ENCODE results near the gene TRPC5OS. TPM values are rescaled to one million over a fixed set of nuclear protein-coding genes. Genes with fewer than 3 reads are reported as not detected.
A peak's percentile ranks its signal among the peaks of the same experiment; 100 is the strongest.

TRPC5OS gene
- total RNA-seq, 1 experiment from 2014 or later, result not detected

GRCh38 chrX:111892375-111892774, 16.4 kb downstream of the TRPC5OS start:
- ATAC-seq, result no peak
- intact Hi-C loops (cut with micrococcal nuclease), result no loop called here

GRCh38 chrX:111896148-111896547, 20.2 kb downstream of the TRPC5OS start:
- no peaks in the 10 kb centered on the region for H3K27me3 ChIP-seq (ENCODE audit: low read length)
- no peak overlapping the region for H2AFZ ChIP-seq (ENCODE audit: low read length)
- no peak overlapping the region for H3K4me3 ChIP-seq (ENCODE audit: low read length)
- no peak overlapping the region for H3K27ac ChIP-seq (ENCODE audit: low read length)
- intact Hi-C loops (cut with micrococcal nuclease), result no loop called here
- H3F3A ChIP-seq (ENCODE audit: low read length, unreplicated experiment), result no peaks in the 10 kb centered on the region
- CTCF ChIA-PET, result no interaction called here
- ATAC-seq (no peak), DNase-seq (no peak)
- H3K36me3 ChIP-seq (ENCODE audit: low read depth, low read length), result no peaks in the 10 kb centered on the region
- H3K79me2 ChIP-seq (ENCODE audit: low read length), result no peaks in the 10 kb centered on the region
- no peaks in the 10 kb centered on the region for H3K4me1 ChIP-seq (ENCODE audit: insufficient read depth, low read length)
- POLR2A ChIA-PET (ENCODE audit: unreplicated experiment), result no interaction called here
- no peaks in the 10 kb centered on the region for H4K20me1 ChIP-seq (ENCODE audit: low read length)
- no peak overlapping the region for H3K9ac ChIP-seq (ENCODE audit: low read length)
- TF ChIP-seq EZH2 (IDR thresholded peaks at IDR 0.05; ENCODE audit: low read length, unreplicated experiment) (no peak), CTCF (conservative IDR thresholded peaks at IDR 0.05; ENCODE audit: low read depth, low read length) (no peak), EZH2phosphoT487 (IDR thresholded peaks at IDR 0.05; ENCODE audit: borderline replicate concordance, low read length) (no peak)
- no TSS peak for BruUV-seq (replicated peaks)
- no peak overlapping the region for H3K4me2 ChIP-seq (ENCODE audit: low read length)
- H3K9me3 ChIP-seq (ENCODE audit: low read length), result no peaks in the 10 kb centered on the region
- no peaks in the 10 kb centered on the region for H3K9me2 ChIP-seq (replicated peaks; ENCODE audit: low read length)

More at GRCh38 chrX:111892375-111892774, 16.4 kb downstream of the TRPC5OS start:
- Histone ChIP-seq H3K4me1 (ENCODE audit: insufficient read depth, low read length) (no peaks in the 10 kb centered on the region), H3K4me3 (ENCODE audit: low read length) (no peak overlapping the region), H3K4me2 (ENCODE audit: low read length) (no peak overlapping the region), H3K9me3 (ENCODE audit: low read length) (no peaks in the 10 kb centered on the region), H3K27ac (ENCODE audit: low read length) (no peak overlapping the region), H3F3A (ENCODE audit: low read length, unreplicated experiment) (no peaks in the 10 kb centered on the region), H3K9me2 (replicated peaks; ENCODE audit: low read length) (no peaks in the 10 kb centered on the region), H3K27me3 (ENCODE audit: low read length) (no peaks in the 10 kb centered on the region), H2AFZ (ENCODE audit: low read length) (no peak overlapping the region), H3K36me3 (ENCODE audit: low read depth, low read length) (no peaks in the 10 kb centered on the region), H3K9ac (ENCODE audit: low read length) (no peak overlapping the region), H4K20me1 (ENCODE audit: low read length) (no peaks in the 10 kb centered on the region), H3K79me2 (ENCODE audit: low read length) (no peaks in the 10 kb centered on the region)
- no peak for DNase-seq
- BruUV-seq (replicated peaks), result no TSS peak
- ChIA-PET POLR2A (ENCODE audit: unreplicated experiment) (no interaction called here), CTCF (no interaction called here)
- no peak for TF ChIP-seq EZH2 (IDR thresholded peaks at IDR 0.05; ENCODE audit: low read length, unreplicated experiment)
- TF ChIP-seq EZH2phosphoT487 (IDR thresholded peaks at IDR 0.05; ENCODE audit: borderline replicate concordance, low read length), result no peak
- TF ChIP-seq CTCF (conservative IDR thresholded peaks at IDR 0.05; ENCODE audit: low read depth, low read length), result no peak

GRCh38 chrX:111914398-111915090, 38.6 kb downstream of the TRPC5OS start:
- H3K4me2 ChIP-seq (ENCODE audit: low read length), result peak overlapping the region; percentile 44
- H3K27ac ChIP-seq (ENCODE audit: low read length), result peak overlapping the region; percentile 70
- ChIA-PET CTCF (no interaction called here), POLR2A (ENCODE audit: unreplicated experiment) (no interaction called here)
- peaks cover 9% of the 10 kb centered on the region; the same call in 1 of the 2 replicates for H3K4me1 ChIP-seq (ENCODE audit: insufficient read depth, low read length)
- no peaks in the 10 kb centered on the region for H3K9me3 ChIP-seq (ENCODE audit: low read length)
- ATAC-seq, result peak; percentile 95
- no peak overlapping the region for H3K4me3 ChIP-seq (ENCODE audit: low read length)
- intact Hi-C loops (cut with micrococcal nuclease), result loop anchor here (1.0 kb wide), 1 partner anchor 74 kb away; no protein-coding TSS in a partner anchor
- H3F3A ChIP-seq (ENCODE audit: low read length, unreplicated experiment), result no peaks in the 10 kb centered on the region
- no peaks in the 10 kb centered on the region for H3K79me2 ChIP-seq (ENCODE audit: low read length)
- no peaks in the 10 kb centered on the region for H4K20me1 ChIP-seq (ENCODE audit: low read length)
- H3K27me3 ChIP-seq (ENCODE audit: low read length), result no peaks in the 10 kb centered on the region
- H3K9ac ChIP-seq (ENCODE audit: low read length), result peak overlapping the region; percentile 20; the same call in 1 of the 2 replicates
- peak overlapping the region; percentile 42 for H2AFZ ChIP-seq (ENCODE audit: low read length)
- H3K9me2 ChIP-seq (replicated peaks; ENCODE audit: low read length), result no peaks in the 10 kb centered on the region
- peak; percentile 82 for DNase-seq
- TF ChIP-seq CTCF (conservative IDR thresholded peaks at IDR 0.05; ENCODE audit: low read depth, low read length) (no peak), EZH2phosphoT487 (IDR thresholded peaks at IDR 0.05; ENCODE audit: borderline replicate concordance, low read length) (no peak), EZH2 (IDR thresholded peaks at IDR 0.05; ENCODE audit: low read length, unreplicated experiment) (no peak)
- H3K36me3 ChIP-seq (ENCODE audit: low read depth, low read length), result no peaks in the 10 kb centered on the region
- no TSS peak for BruUV-seq (replicated peaks)

Data from PC-3 (cell line).